ENCODE data around the gene BCHE.

The BCHE gene

DNA sequence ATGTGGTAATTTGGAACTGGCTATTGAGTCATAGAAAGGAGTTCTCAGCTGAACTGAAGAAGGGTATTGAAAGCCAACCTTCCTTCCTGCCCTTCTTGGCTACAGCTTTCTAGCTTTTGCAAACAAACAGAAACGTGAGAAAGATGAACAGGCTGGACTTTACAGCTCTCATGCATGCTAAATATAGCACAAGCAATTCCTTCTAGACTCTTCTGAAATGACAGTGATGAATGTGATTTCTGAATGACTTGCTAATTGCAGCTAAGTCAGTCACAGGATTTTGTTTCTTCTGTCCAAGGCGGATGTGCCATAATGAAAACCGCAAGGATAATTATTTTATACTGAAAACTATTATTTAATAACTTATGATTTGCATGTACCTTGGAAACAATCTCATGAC lies 36.3 kb downstream of the BCHE start:
- TF ChIP-seq, protein P1, sequence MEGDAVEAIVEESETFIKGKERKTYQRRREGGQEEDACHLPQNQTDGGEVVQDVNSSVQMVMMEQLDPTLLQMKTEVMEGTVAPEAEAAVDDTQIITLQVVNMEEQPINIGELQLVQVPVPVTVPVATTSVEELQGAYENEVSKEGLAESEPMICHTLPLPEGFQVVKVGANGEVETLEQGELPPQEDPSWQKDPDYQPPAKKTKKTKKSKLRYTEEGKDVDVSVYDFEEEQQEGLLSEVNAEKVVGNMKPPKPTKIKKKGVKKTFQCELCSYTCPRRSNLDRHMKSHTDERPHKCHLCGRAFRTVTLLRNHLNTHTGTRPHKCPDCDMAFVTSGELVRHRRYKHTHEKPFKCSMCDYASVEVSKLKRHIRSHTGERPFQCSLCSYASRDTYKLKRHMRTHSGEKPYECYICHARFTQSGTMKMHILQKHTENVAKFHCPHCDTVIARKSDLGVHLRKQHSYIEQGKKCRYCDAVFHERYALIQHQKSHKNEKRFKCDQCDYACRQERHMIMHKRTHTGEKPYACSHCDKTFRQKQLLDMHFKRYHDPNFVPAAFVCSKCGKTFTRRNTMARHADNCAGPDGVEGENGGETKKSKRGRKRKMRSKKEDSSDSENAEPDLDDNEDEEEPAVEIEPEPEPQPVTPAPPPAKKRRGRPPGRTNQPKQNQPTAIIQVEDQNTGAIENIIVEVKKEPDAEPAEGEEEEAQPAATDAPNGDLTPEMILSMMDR (IDR thresholded peaks at IDR 0.05; ENCODE audit: low read depth, low read length), result no peak
- no peak for DNase-seq (ENCODE audit: extremely low read depth, low read depth)

DNA sequence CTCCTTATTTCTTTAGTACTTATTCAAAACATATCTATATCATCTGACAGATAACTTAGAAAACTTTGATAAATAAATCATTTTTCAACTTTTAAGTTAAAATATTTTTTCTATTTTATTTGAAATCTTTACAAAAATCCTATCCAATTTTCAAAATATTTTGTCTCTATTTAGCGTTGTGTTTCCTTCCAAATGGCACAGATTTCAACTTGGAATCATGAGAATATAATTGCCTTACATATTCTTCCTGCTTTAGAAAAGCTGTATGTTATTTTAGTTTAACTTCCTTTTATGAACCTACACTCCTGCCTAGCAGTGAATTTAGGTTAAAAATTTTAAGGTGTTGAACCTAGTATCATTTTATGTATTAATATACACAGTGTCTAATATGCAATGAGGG lies 38.2 kb downstream of the BCHE start:
- DNase-seq (ENCODE audit: extremely low read depth, low read depth), result no peak
- TF ChIP-seq, protein P1 (IDR thresholded peaks at IDR 0.05; ENCODE audit: low read depth, low read length), result no peak

DNA sequence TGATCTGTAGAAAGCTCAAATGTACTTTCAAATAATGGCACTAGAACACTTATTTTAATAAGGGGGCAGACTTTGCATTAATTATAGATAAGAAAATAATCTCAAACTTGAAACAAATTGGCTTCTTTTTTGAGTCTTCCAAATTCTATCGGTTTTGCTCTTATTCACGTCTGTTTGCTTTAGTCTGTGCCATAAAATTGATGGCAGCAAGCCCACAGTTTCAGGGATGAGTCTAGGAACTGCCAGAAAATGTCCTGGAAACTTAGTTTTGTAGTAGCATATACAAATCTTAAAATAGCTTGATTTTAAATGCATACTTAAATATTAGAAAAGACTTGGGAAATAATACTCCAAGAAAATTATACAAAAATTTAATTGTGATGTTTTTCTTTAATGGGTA lies 39.7 kb downstream of the BCHE start:
- TF ChIP-seq, protein P1 (IDR thresholded peaks at IDR 0.05; ENCODE audit: low read depth, low read length), result no peak
- DNase-seq (ENCODE audit: extremely low read depth, low read depth), result no peak

- TF ChIP-seq, protein P1 (IDR thresholded peaks at IDR 0.05; ENCODE audit: low read depth, low read length), result no peak
- DNase-seq (ENCODE audit: extremely low read depth, low read depth), result no peak
Measured at GRCh38 chr3:165796701-165797100, 40.5 kb downstream of the BCHE start.

DNA sequence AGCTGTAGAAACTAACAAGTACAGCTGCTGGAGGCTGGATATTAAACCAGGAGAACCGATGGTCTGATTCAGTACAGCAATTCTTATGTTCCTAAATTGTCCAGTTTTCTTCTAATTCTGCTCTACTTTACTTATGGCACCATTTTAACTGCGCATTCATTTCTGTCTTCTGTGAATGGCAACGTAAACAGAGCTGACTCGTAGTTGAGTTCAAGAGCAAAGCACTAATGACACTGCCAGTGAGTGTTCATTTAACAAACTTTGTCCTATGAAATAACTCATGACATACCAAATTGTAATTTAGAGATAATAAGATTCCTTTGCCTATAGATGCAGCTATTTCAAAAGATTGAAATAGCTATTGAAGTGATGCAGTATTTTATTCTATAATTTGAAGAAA lies 48.7 kb downstream of the BCHE start:
- no peak for DNase-seq (ENCODE audit: extremely low read depth, low read depth)
- TF ChIP-seq, protein P1 (IDR thresholded peaks at IDR 0.05; ENCODE audit: low read depth, low read length), result no peak

- DNase-seq (ENCODE audit: extremely low read depth, low read depth), result no peak
- TF ChIP-seq, protein P1 (IDR thresholded peaks at IDR 0.05; ENCODE audit: low read depth, low read length), result no peak
Measured at GRCh38 chr3:165786013-165786412, 51.2 kb downstream of the BCHE start.

DNA sequence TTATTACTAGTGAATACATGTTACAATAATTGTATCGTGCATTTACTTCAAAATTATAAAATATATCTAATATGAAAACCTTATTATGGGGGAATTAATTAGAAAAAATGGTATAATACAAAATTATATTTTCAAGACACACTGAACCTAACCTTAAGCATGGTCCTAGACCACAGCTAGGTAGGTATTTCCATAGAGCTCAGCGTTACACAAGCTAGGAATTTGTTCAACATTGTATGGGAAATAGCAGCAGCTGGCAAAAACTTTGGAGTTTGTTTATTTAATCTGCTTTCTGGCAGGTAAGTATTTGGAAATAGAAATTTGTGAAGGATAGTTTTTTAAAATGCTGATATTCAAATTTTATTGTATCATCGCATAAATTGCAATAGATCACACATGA lies 52.9 kb downstream of the BCHE start:
- no peak for DNase-seq (ENCODE audit: extremely low read depth, low read depth)
- TF ChIP-seq, protein P1 (IDR thresholded peaks at IDR 0.05; ENCODE audit: low read depth, low read length), result no peak
